Measurements from ENCODE around the gene LRRC14B.

GRCh38 chr5:230711-231110, 39.4 kb downstream of the LRRC14B start:
- TF ChIP-seq EZH2 (IDR thresholded peaks at IDR 0.05), result no peak
- TF ChIP-seq POLR2AphosphoS5 (IDR thresholded peaks at IDR 0.05; ENCODE audit: borderline replicate concordance, low read depth, low read length), result no peak
- no peak for TF ChIP-seq FOXP2 (optimal IDR thresholded peaks at IDR 0.05; ENCODE audit: control extremely low read depth, extremely low read length, insufficient read depth)

Data from SK-N-MC (cell line).